Measurements from ENCODE around the gene MVB12B. TPM values are rescaled to one million over a fixed set of nuclear protein-coding genes. Genes with fewer than 3 reads are reported as not detected.

The MVB12B gene
- total and polyA plus RNA-seq, 2 of the 8 experiments (the other 6 are each of a cell fraction or from before 2014, with no cell fraction given) = 2.6 to 5.0 TPM

- TF ChIP-seq CHD7 (IDR thresholded peaks at IDR 0.05; ENCODE audit: insufficient replicate concordance, low read length) = no peak
- TF ChIP-seq JUN (IDR thresholded peaks at IDR 0.05; ENCODE audit: low read depth, low read length) = no peak
- no peak for TF ChIP-seq USF2 (IDR thresholded peaks at IDR 0.05; ENCODE audit: low read length)
- TF ChIP-seq GTF2F1 (IDR thresholded peaks at IDR 0.05; ENCODE audit: borderline replicate concordance, low read depth, low read length) = 0 out of 2 replicates have a peak, but pooled peaks have one; percentile 36
- TF ChIP-seq SAP30 (IDR thresholded peaks at IDR 0.05; ENCODE audit: insufficient read depth, insufficient replicate concordance, low read length) = no peak
- peak; percentile 39; the same call in 1 of the 2 replicates for TF ChIP-seq TAF1 (IDR thresholded peaks at IDR 0.05; ENCODE audit: low read depth, low read length)
- TF ChIP-seq SRF (IDR thresholded peaks at IDR 0.05; ENCODE audit: low read depth, low read length) = no peak
- TF ChIP-seq SP4 (IDR thresholded peaks at IDR 0.05; ENCODE audit: low read length) = no peak
- no peak for TF ChIP-seq POLR2A (IDR thresholded peaks at IDR 0.05; ENCODE audit: control extremely low read depth in 1 of 2, low read depth in 2 of 2, low read length in 2 of 2)
- no peak for TF ChIP-seq YY1 (IDR thresholded peaks at IDR 0.05; ENCODE audit: low read depth, low read length)
Measured at GRCh38 chr9:126514037-126514821, 187.6 kb downstream of the MVB12B start (continued).
